NCI-H1694 (cell line): ENCODE measurements around the gene FBXO10.

Source experiments
- DNase-seq: peaks from one replicate; lab custom pipeline; 2025; lab: John Stamatoyannopoulos, UW

The FBXO10 gene

GRCh38 chr9:37592108-37592951 lies 16.1 kb upstream of the FBXO10 start, which contains the start of gene TOMM5:
Gene TOMM5, minus strand, starts transcription at chr9:37592597. Its CDS starts 65 bp downstream, at chr9:37592532.
- DNase-seq, result peak; percentile 89

GRCh38 chr9:37587521-37587920 lies 11.3 kb upstream of the FBXO10 start:
- no peak for DNase-seq

- DNase-seq, result no peak
These were observed 7.4 kb upstream of the FBXO10 start for GRCh38 chr9:37583522-37584121.

DNA sequence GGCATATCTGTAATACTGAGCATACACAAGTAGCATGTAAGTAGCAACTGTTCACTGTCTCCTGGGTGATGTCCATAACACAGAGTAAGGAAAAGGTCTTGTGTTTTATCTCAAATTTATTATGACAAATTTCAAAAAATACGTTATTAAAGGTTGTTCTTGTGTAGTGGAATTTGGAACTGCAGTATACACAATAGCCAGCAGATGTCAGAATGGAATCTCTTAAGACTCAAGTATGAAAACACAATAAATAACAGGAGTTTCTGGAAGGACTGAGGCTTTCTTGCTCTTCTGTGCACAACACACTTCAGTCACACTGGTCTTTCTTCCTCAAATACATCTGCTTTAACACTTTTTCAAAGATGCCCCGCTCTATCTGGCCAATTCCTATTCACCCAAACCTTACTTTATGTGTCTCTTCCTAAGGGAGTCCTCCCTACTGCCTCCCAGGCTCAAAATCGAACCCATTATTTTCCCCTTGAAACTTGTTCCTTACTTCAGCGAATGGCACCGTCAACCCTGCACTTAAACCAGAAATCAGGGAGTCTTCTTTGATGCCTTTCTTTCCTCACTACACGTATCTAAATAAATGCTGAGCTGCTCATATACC lies 6.5 kb upstream of the FBXO10 start:
- DNase-seq, result peak; percentile 39

- no peak for DNase-seq
These were observed 667 bp downstream of the FBXO10 start for GRCh38 chr9:37575511-37575914.

GRCh38 chr9:37575001-37575400 lies 1.2 kb downstream of the FBXO10 start:
- peak; percentile 31 for DNase-seq

- DNase-seq, result no peak
These were observed 1.9 kb downstream of the FBXO10 start for GRCh38 chr9:37574241-37574721.

DNA sequence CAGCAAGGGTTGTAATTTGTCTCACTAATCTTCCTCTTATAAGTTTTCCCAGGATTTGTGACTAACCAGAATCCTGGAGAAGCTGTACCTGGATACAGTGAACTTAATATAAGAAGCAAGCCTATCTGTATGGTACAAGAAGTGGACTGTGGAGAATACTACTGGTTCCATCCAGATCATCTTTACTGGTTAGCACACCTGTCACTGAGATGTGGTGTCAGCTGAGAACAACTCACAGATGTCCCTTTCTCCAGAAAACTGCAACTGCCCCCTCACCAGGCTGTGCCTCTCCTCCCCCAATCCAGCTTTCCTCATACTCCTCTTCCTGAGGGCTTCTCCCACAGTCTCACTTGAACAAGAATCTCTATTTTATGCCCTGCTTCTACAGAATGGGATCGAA lies 4.9 kb downstream of the FBXO10 start:
- DNase-seq, result no peak

DNA sequence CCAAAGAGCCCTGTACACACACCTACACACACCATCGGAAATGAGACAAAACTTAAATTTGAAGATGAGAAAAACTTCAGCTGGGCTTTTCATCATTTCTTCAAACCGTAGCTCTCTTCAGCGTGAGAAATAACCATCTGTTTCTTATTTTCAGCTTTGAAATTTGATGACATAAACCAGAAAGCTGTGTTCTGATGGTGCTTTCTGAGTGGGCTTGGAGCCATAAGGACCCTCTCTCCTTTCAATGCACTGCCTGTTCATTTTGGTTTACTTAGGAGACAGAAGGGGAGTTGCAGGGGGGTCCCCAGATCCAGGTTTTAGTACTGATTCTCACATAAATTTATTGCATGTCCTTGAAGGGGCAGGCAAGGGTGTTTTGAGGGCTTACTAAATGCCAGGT lies 9.5 kb downstream of the FBXO10 start:
- DNase-seq, result no peak

DNA sequence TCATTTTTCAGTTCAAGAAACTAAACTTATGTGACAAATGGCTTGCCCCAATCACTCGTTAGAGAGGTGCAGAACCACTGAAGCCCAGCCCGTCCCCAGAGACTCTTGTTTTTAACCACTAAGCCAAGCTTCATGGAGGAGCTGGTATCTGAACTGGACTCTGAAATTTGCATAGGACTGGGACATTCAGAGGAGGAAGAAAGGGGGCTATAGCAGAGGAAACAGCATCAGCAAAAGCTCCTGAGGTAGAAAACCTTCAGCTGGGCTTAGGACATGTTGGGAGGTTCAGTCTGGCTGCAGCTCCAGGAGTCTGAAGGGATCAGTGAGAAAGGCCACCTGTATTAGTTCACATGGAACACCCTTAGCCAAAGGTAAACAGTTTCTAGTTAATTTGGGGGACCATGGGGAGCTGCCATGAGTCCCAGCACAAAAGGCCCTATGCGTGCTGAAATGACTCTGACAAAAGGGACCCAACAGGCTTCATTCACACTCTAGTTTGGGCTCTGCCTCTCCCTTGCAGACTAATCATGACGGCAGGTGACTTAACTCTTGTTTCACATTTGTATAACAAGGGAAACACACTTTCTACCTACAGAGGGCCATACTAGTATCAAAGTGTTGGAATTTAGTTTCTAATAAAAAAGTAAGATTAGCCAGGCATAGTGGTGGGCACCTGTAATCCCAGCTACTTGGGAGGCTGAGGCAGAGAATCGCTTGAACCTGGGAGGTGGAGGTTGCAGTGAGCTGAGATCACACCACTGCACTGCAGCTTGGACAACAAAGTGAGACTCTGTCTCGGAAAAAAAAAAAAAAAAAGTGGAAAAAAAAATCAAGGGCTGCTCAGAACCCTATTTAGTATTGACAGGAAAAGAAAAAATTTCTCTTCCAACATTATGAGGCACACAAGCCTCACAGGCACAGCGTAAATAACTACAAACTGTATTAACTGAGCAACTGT lies 10.2 kb downstream of the FBXO10 start:
- no peak for DNase-seq

DNA sequence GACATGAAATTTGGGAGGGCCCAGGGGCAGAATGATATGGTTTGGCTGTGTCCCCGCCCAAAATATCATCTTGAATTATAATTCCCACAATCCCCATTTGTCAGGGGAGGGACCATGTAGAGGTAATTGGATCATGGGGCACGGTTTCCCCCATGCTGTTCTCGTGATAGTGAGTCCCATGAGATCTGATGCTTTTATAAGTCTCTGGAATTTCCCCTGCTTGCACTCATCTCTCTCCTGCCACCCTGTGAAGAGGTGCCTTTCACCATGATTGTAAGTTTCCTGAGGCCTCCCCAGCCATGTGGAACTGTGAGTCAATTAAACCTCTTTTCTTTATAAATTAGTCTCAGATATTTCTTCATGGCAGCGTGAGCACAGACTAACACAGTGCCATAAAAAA lies 11.3 kb downstream of the FBXO10 start:
- no peak for DNase-seq

DNA sequence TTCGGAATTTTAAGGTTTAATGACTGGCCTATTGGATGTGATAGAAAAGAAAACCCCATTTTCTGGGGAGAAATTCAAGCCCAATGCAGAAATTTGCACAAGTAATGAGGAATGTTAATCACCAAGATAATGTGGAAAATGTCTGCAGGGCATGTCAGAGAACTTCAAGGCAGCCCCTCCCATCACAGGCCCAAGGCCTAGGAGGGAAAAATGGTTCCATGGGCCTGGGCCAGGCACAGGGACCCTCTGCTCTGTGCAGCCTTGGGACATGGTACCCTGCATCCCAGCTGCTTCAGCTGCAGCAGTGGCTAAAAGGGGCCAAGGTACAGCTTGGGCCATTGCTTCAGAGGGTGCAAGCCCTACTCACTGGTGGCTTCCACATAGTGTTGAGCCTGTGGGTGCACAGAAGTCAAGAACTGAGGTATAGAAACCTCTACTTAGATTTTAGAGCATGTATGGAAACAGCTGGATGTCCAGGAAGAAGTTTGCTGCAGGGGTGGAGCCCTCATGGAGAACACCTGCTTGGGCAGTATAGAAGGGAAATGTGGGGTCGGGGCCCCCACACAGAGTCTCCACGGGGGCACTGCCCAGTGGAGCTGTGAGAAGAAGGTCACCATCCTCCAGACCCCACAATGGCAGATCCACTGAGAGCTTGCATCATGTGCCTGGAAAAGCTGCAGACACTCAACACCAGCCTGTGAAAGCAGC lies 12.2 kb downstream of the FBXO10 start:
- no peak for DNase-seq

DNA sequence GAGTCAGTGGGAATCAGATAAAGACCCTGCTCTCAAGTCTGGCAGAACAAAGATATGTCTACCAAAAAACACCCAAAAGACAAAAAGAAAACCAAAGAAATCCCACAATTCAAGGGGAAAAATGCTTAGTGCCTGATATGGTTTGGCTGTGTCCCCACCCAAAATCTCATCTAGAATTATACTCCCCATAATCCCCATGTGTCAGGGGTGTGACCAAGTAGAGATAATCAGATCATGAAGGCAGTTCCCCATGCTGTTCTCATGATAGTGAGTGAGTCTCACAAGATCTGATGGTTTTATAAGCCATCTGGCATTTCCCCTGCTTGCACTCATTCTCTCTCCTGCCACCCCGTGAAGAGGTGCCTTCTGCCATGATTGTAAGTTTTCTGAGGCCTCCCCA lies 13.4 kb downstream of the FBXO10 start:
- DNase-seq, result no peak

GRCh38 chr9:37561682-37562081 lies 14.5 kb downstream of the FBXO10 start:
- DNase-seq, result no peak

- no peak for DNase-seq
These were observed 16.2 kb downstream of the FBXO10 start for GRCh38 chr9:37559855-37560592.

- no peak for DNase-seq
These were observed 17.1 kb downstream of the FBXO10 start for GRCh38 chr9:37559125-37559524.

DNA sequence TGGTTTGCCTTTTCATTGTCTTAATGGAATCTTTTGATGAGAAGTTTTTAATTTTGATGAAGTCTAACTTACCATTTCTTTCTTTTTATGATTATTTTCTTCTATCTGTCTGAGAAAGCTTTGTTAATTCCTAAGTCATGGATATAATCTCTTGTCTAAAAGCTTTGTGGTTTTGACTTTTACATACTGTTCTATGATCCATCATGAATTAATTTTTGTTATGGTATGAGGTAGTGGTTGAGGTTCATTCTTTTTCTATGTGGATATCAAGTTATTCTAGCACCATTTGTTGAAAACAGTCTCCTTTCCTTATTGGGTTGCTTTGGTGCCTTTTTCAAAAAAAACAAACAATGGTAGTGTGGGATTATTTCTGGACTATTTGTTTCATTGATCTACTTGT lies 20.4 kb downstream of the FBXO10 start:
- no peak for DNase-seq

DNA sequence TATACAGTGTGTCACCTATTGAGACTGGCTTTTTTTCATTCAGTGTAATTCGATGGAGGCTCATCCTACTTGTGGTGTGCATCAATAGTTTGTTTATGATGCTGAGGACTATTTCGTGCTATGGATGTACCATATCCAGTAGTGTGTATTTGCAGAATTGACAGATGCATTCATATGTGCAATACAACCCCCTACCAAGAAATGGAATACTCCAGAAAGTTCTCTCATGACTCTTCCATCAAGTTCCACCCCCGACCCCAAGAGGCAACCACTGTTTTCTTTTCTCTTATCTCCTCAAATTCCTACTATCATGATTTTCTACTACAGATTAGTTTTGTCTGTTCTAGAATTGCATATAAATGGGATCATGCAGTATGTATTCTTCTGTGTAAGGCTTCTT lies 21.9 kb downstream of the FBXO10 start:
- DNase-seq, result no peak

- no peak for DNase-seq
These were observed 24.3 kb downstream of the FBXO10 start for GRCh38 chr9:37551888-37552287.

- no peak for DNase-seq
These were observed 24.7 kb downstream of the FBXO10 start for GRCh38 chr9:37551468-37551867.
